NOMO-1 treated with DMSO at 0.1 percent for 48 hours (cell line): ENCODE measurements around the gene AAMDC.
"Not testable (repeated sequence)": the region's sequence is repeated elsewhere in the genome, so short reads cannot be mapped to it uniquely, and the experiment has no call there.

Experiments used
- DNase-seq: peaks from one replicate; lab custom pipeline; 2025; ENCODE audit not compliant: unreplicated experiment; lab: John Stamatoyannopoulos, UW

Gene AAMDC

DNA sequence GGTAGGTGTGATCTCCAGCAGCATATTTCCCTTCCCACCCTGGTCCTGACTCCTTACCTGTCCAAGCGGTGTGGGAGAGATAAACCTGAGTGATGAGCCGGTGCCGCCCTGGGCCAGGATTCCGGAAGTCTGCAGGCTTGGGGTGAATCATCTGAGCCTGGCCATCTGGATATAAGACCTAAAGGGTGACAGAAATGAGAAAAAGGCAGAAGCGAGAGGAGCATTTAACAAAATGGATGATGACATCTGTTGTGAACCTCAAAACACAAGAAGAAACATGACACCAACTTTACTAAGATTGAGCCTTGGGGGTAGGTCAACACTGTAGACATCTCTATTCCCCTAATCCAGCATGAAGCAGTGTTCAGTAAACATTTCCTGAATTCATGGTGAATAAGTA is 62.8 kb downstream of the AAMDC start:
- no peak for DNase-seq

DNA sequence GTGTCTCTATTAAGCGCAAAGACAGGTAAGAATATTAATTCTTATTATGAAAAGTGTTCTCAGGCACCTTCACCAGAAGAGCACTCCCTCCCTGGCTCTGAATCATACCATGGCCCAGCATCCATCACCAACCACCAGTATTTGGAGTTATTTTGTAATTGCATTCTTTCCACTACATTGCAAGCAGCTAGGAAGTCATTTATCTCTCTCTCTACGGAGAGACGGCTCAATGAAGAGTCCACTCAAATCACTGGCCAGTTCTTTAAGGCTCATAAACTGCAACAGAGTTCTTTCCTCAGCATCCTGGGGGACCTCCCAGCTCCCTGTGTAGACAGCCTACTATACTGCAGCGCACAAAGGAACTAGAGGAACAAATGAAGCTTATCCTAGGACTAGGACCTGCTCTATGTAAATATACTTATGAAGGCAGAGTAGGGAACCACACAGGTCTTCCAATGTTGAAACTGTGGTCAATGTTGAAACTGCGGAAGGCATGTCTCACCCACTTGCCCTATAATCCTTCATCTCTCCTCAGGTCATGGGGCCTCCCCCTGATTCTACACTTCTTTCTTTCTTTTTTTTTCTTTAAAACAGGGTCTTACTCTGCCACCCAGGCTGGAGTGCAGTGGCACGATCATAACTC is 63.4 kb downstream of the AAMDC start:
- no peak for DNase-seq

DNA sequence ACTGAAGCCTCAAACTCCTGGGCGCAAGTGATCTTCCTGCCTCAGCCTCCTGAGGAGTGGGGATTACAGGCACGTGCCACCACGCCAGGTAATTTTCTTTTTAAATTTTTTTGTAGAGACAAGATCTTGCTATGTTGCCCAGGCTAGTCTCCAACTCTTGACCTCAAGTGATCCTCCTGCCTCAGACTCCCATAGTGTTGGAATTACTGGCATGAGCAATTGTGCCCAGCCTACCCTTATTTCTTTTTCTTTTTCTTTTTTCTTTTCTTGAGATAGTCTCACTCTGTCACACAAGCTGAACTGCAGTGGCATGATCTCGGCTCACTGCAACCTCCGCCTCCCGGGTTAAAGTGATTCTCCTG is 63.9 kb downstream of the AAMDC start:
- DNase-seq, result no peak

GRCh38 chr11:77886401-77886800 is 65.5 kb downstream of the AAMDC start:
- DNase-seq, result no peak

DNA sequence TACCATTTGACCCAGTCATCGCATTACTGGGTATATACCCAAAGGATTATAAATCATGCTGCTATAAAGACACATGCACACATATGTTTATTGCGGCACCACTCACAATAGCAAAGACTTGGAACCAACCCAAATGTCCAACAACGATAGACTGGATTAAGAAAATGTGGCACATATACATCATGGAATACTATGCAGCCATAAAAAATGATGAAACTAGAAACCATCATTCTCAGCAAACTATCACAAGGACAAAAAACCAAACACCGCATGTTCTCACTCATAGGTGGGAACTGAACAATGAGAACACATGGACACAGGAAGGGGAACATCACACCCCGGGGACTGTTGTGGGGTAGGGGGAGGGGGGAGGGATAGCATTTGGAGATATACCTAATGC is 68.1 kb downstream of the AAMDC start:
- DNase-seq, result not testable (repeated sequence)

DNA sequence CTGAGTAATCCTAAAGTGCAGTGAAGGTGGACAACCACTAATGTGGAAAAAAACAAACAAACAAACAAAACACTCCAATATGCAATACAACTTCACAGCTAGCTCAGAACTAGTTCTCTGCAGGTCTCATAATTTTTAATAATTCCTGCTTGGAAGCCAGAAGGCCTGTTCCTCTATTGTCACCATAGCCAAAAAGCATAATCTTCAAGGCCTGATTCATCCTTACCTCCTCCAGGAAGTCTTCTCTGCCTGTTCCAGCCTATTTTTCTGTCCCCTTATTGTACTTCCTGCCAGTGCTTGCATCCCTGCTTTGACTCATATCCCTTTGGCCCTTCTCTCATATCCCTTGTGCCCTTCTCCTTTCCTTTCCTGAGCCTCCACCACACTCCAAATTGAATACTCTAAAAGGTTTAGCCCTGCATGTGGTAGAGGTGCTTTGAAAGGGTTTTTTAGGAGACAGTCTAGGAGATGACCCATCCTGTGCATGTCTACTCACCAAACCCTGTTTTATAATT is 69.2 kb downstream of the AAMDC start:
- not testable (repeated sequence) for DNase-seq

GRCh38 chr11:77890619-77891056 is 69.7 kb downstream of the AAMDC start:
- DNase-seq, result not testable (repeated sequence)

DNA sequence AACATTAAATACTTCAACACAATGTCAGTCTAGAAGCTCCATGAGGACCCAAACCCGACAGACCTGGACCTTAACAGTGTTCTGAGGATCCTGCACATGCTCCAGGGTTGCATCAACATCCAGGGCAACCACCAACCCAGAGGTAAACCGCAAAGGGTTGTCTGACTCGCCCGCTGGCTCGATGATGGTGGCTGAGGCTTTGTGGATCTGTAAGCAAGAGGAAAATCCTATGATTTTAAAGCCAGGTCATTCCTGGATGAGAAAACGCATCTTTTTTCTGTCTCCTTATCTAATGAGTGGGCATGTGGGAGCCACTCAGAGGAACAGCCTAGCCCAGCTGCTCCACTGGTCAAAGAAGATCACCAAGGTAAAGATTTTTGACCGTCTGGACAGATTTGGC is 70.3 kb downstream of the AAMDC start:
- DNase-seq, result not testable (repeated sequence)

DNA sequence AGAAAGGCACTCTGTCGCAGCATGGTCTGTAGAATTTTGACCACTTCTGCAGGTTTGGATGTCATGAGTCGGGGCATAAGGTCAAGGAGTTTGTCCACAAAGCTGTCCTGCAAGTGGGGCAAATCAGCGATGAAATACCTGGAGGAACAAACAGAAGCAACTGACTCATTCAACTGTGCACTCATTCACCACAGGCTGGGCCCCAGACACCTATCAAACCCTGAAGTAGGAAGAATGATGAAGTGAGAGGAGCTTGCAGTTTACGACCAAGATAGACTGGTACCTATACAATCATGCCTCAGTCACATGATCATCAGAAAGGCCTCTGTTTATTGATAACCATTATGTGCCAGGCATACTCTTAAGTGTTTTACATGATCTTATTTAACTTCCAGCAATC is 70.8 kb downstream of the AAMDC start:
- not testable (repeated sequence) for DNase-seq

DNA sequence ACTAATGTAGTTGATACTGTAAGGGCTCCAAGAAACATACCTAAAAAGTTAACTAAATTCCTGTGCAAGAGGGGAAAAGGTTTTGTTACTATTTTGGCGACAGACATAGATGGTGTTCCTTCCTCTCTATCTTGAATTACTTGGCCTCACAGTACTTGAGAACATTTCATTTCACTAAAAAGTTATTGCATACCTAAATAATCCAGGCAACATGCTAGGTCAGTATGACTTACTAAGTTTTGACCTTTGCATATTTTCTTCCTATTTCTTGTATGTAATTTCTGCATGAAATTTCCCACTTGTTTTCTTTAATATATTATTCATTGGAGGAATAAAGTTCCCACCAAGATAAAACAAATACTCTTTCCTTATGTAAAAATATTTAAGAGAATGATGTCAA is 74.0 kb downstream of the AAMDC start:
- not testable (repeated sequence) for DNase-seq

GRCh38 chr11:77908835-77909234 is 87.9 kb downstream of the AAMDC start:
- no peak for DNase-seq

- no peak for DNase-seq
Observed at GRCh38 chr11:77909277-77909676, 88.3 kb downstream of the AAMDC start.

DNA sequence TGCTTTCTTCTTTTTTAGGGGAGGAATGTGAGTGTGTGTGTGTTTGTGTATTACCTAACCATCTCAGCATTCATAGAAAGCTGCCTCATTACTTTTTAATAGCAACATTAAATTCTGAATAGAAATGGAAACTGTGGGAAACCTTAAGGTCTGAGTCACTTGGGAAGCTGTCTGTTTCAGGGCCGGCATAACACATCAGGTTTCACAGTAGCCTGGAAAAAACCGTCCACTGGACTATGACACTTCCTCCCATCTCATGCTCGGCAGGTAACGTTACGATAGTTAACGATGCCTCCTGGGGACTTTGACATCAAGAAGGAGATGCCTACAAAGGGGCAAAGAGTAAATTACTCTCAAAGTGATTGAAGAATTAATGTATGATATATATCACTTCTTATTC is 89.9 kb downstream of the AAMDC start:
- not testable (repeated sequence) for DNase-seq

DNA sequence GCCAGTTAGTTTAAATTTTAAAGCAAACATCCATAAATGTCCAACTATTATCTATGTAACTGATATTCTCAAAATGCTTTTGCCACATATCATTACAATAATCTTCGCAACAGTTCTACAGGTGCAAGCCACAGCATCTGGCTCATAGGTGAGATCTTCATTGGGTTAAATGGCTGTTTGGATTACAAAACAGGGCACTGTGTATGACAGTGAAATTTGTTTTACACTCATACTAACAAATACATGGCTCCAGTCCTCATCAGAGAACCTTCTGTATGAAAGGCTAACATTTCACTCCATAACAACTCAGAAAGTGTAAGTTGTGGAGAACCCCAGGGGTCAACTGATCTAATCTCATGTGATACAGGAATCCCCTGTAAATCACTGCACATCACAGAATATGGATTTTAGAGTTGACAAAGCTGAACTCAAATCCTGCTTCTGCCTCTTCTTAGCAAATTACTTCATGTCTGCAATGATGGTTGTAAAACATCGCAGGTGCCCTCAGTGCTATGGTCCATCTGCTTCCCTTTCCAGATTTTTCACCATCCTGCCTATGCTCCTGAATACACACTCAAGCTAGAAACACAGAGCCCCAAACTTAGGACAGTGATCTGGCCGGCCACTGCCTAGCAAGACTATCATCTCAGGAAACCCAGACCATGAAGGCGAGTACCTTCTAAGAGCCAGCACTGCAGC is 92.8 kb downstream of the AAMDC start:
- DNase-seq, result not testable (repeated sequence)

- not testable (repeated sequence) for DNase-seq
Observed at GRCh38 chr11:77914307-77914791, 93.4 kb downstream of the AAMDC start.

GRCh38 chr11:77917713-77918112 is 96.8 kb downstream of the AAMDC start:
- DNase-seq, result not testable (repeated sequence)
